Measurements from ENCODE around the gene IRF1. TPM values are rescaled to one million over a fixed set of nuclear protein-coding genes. Genes with fewer than 3 reads are reported as not detected.

IRF1 gene
- polyA plus RNA-seq, 4 donors, result 16.1 to 20.2 (median 18.9) TPM

GRCh38 chr5:132463811-132464155 is 26.8 kb downstream of the IRF1 start:
- no peak for DNase-seq (ENCODE audit: low read depth in 4 of 4, low spot score in 3 of 4)

- no peak for DNase-seq (ENCODE audit: low read depth in 4 of 4, low spot score in 3 of 4)
These were observed 27.5 kb downstream of the IRF1 start for GRCh38 chr5:132462856-132463745.

DNA sequence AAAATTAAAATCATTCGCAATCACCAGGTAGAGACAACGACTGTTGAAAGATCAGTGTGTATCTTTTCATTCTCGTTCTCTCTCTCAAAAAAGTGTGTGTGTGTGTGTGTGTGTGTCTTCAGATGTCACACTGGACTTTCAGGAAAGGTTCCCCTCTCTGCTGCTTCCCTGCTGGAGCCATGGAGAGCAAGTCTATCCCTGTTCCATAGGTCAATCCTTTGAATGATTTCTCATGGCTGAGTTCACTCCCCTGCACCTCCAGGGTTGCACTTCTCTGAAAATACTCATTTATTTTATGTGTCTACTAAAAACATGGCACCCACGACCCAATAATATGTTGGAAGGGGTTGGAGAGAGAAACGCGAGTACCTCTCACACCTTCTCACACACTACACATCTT is 28.2 kb downstream of the IRF1 start:
- no peak for DNase-seq (ENCODE audit: low read depth in 4 of 4, low spot score in 3 of 4)

GRCh38 chr5:132461569-132462070 is 29.0 kb downstream of the IRF1 start:
- DNase-seq (ENCODE audit: low read depth in 4 of 4, low spot score in 3 of 4), result no peak

- DNase-seq (ENCODE audit: low read depth in 4 of 4, low spot score in 3 of 4), result no peak
These were observed 29.6 kb downstream of the IRF1 start for GRCh38 chr5:132460846-132461568.

DNA sequence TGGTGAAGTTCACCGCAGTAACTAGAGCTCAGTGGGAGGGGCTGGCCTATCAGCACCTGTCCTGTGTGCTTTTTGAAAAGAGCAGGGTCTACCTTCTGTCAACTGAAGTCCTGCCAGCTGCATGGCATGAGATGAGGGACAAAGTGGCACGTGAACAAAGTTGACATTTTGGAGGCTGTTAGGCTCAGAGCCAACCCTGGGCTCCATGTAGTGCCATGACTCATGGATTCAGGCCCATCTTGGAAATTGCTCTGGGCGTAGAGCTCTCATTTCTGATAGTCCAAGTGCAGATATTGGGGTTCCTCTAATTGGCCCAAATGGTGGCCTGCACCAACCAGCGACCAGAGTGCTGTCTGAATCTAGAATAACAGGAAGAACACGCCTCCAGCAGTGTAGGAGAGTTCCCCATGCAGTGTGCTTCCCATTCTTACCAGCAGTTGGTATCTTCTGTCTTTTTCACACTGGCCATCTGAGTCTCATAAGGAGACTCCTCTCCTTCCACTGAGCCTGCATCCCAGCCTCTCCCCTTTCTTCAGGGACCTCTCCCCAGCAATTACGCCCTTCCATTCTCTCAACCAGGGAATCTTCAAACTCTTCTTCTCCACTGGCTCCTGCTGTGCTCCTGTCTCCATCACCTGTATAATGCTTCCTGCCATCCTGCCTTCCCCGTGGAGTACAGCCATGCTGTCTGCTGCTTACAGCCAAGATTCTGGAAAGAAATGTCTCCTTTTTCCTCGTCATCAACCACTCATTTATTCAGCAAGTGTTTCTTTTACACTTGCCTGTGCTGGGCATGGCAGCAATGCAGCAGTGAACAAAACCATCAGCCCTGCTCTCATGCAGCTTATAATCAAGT is 30.4 kb downstream of the IRF1 start:
- DNase-seq (ENCODE audit: low read depth in 4 of 4, low spot score in 3 of 4), result no peak

- no peak for DNase-seq (ENCODE audit: low read depth in 4 of 4, low spot score in 3 of 4)
These were observed 31.3 kb downstream of the IRF1 start for GRCh38 chr5:132459031-132459982.

DNA sequence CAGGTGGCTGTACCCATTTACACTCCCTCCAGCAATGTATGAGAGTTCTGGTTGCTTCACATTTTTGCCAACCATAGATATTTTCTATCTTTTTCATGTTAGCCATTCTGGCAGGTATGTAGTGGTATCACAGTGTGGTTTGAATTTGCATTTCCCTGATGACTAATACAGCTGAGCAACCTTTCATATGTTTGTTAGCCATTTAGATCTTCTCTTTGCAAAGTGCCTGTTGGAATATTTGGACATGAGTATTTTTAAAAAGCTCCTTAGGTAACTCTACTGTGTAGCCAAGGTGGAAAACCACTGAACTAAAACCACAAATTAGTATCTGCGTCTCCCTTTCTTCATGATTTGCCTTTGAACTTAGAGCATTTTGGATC is 31.9 kb downstream of the IRF1 start:
- no peak for DNase-seq (ENCODE audit: low read depth in 4 of 4, low spot score in 3 of 4)

DNA sequence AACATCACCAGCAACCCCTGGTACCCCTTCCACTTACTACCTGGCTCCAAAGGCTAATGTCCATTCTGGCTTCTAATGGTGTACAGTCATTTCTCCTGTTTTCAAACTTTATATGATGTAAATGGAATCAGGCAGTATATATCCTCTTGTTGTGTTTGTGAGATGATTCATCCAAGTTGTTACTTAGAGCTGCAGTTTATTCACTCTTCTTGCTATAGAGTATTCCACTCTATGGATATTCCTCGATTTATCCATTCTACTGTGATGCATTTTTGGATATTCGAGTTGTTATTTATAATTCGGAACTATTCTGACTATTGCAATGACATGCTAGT is 32.4 kb downstream of the IRF1 start:
- no peak for DNase-seq (ENCODE audit: low read depth in 4 of 4, low spot score in 3 of 4)

DNA sequence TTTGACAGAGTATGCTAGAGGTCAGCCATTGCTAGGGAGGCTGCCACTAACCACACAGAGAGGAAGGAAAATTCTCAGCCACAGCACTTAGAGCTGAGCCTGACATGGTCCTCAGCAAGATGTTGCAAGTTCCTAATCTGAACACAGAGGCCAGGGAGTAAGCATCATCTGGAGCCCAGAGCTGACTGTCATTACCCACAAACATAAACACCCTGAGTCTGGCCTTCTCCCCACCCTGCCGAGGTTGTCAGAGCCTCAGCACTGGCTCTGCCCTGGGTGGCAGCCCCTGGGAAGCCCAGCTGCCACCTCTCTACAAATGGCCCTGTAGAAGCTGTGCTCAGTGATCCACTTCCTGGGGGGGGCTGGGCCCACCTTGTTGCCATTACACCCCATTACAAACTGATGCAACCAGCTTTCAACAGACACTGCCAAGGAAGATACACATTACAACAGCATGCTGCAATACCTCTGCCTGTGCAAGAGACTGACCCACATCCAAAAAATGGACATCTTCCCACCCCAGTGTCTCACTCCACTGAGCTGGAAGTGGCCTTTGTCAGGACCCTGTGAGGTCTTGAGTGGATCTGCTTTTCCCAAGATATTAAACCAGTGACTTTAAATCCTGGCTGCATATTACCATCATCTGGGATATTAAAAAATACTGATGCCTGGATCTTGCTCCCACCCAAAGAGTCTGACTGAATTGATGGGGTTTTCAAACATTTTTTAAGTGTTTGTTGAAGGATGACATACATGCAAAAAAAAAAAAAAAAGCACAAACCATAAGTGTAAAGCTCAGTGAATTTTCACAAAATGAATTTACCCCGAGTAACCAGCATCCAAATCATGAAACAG is 33.0 kb downstream of the IRF1 start:
- DNase-seq (ENCODE audit: low read depth in 4 of 4, low spot score in 3 of 4), result no peak

- no peak for DNase-seq (ENCODE audit: low read depth in 4 of 4, low spot score in 3 of 4)
These were observed 33.6 kb downstream of the IRF1 start for GRCh38 chr5:132456987-132457361.

DNA sequence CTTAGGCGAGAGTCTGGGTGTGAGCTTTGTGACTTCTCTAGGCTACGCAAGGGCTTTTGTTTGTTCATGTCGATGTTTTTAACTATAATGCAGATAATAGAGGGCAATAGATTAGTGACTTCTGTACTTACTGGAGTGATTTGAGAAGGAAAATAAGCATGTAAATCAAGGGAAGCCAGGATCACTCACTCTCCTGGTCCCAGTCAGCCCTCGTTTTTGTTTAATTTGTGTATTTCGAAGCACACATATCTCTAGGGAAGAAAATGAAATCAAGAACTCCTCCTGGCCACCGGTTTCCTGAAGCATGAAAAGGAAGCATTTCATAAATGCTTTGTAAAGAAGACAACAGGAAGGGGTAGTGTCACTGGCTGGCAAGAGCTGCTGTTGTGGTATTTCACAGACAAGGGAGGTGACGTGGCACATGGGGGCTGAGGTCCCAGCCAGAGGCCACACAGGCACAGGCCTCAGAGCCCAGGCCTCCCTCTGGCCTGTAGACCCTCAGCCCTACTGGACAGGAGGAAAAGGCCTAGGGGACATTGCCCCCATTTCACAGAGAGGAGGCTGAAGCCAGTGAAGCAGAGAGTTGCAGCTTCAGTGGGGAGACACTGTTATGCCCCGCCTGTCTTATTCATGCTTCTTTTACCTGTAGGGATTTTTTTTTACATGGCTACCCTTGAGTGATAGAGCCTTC is 34.1 kb downstream of the IRF1 start:
- no peak for DNase-seq (ENCODE audit: low read depth in 4 of 4, low spot score in 3 of 4)

DNA sequence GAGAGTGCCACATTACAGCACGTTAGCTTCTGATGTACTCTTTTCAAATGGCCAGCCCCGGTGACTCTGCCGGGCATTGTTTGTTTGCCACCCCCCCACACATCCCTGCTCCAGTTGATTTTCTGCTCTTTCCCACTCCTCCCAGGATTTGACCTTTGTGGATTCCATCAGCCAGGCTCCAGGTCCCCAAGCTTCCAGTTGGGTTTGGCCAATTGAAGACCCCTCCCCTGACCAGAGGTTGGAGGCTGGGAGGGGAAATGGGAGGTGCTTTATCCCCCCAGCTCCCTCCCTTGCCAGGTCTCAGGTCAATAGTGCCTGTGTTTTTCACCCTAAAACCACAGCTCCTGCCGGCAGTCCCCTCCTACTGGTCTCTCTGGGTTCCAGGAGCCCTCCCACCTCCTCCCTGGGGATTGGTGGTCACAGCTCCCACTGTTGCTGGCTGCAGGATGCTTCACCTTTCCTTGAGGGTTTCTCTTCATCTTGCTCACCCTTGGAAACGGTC is 34.9 kb downstream of the IRF1 start:
- DNase-seq (ENCODE audit: low read depth in 4 of 4, low spot score in 3 of 4), result no peak

DNA sequence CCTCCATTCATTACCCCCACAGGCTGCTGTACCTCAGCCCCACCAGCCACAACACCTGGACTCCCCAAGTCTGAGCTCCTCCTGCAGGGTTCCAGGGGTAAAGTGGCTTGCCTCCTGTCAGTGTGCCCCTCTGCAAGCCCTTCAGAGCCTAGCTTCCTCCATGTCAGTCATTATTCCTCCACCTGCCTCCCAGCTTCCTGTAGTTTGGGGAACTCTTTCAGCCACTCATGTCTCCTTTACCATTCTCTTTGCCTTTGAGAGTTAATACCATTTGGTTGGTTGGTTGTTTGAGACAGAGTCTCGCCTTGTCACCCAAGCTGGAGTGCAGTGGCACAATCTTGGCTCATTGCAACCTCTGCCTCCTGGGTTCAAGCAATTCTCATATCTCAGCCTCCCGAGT is 36.2 kb downstream of the IRF1 start:
- DNase-seq (ENCODE audit: low read depth in 4 of 4, low spot score in 3 of 4), result no peak

GRCh38 chr5:132451387-132451786 is 39.2 kb downstream of the IRF1 start:
- DNase-seq (ENCODE audit: low read depth in 4 of 4, low spot score in 3 of 4), result no peak

DNA sequence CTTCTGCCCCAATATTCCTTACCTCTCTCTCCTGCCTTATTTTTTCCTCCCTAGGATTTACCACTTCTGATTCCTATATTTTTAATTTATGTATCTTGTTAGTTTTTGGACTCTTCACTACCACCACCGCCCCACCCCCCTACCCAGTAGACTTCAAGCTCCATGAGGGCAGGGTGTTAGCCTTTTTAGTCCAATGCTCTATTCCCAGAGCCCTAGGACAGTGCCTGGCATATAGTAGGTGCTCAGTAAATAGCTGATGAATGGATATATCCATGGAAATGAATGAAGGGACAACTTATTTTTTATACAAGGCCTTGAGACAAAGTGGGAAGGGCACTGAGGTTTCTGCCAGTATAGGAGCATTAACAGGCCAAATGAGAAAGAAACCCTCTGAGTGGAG is 41.5 kb downstream of the IRF1 start:
- no peak for DNase-seq (ENCODE audit: low read depth in 4 of 4, low spot score in 3 of 4)

- no peak for DNase-seq (ENCODE audit: low read depth in 4 of 4, low spot score in 3 of 4)
These were observed 43.4 kb downstream of the IRF1 start for GRCh38 chr5:132447196-132447595.

- no peak for DNase-seq (ENCODE audit: low read depth in 4 of 4, low spot score in 3 of 4)
These were observed 44.0 kb downstream of the IRF1 start for GRCh38 chr5:132446621-132447020.

Data from right renal pelvis (tissue), 4 donors.